ENCODE data around the gene GABRB1.

DNA sequence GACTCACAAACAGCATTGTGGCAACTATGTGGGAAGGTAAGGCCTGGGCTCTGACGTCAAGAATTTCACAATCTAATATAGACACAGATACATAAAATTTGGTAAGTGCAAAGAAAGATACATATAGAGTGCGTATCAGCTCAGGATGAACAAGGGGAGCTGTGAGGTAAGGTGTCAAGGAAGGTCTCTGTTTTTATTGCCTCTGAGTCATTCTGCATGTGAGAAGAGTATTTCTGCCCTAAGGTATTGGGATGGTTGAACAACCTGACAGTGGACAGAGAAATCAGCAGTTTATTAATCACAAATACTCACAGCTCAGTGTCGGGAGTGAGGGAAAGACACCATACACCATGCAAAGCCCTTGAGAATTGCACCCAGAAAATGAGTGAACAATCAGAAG is 342.3 kb downstream of the GABRB1 start:
- TF ChIP-seq, protein P1, sequence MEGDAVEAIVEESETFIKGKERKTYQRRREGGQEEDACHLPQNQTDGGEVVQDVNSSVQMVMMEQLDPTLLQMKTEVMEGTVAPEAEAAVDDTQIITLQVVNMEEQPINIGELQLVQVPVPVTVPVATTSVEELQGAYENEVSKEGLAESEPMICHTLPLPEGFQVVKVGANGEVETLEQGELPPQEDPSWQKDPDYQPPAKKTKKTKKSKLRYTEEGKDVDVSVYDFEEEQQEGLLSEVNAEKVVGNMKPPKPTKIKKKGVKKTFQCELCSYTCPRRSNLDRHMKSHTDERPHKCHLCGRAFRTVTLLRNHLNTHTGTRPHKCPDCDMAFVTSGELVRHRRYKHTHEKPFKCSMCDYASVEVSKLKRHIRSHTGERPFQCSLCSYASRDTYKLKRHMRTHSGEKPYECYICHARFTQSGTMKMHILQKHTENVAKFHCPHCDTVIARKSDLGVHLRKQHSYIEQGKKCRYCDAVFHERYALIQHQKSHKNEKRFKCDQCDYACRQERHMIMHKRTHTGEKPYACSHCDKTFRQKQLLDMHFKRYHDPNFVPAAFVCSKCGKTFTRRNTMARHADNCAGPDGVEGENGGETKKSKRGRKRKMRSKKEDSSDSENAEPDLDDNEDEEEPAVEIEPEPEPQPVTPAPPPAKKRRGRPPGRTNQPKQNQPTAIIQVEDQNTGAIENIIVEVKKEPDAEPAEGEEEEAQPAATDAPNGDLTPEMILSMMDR (IDR thresholded peaks at IDR 0.05), result no peak
- TF ChIP-seq POLR2AphosphoS5 (IDR thresholded peaks at IDR 0.05), result no peak
